DMS79 (cell line): Measurements from ENCODE around the gene IP6K1.
"Not testable (repeated sequence)": the region's sequence is repeated elsewhere in the genome, so short reads cannot be mapped to it uniquely, and the experiment has no call there.

ENCODE experiments used
- DNase-seq: peaks from one replicate; lab custom pipeline; 2025; lab: John Stamatoyannopoulos, UW

IP6K1 gene

GRCh38 chr3:49793486-49794085 is 7.2 kb upstream of the IP6K1 start:
- DNase-seq: no peak

GRCh38 chr3:49792371-49793150 is 6.2 kb upstream of the IP6K1 start:
- DNase-seq: no peak

GRCh38 chr3:49791571-49791970 is 5.2 kb upstream of the IP6K1 start:
- DNase-seq: no peak

- DNase-seq: no peak
These were observed 4.5 kb upstream of the IP6K1 start for GRCh38 chr3:49790626-49791411.

GRCh38 chr3:49788056-49788455 is 1.7 kb upstream of the IP6K1 start:
- DNase-seq: no peak

GRCh38 chr3:49787536-49787935 is 1.2 kb upstream of the IP6K1 start:
- no peak for DNase-seq

GRCh38 chr3:49787182-49787464 is 781 bp upstream of the IP6K1 start:
- no peak for DNase-seq

GRCh38 chr3:49785565-49786356 is 581 bp downstream of the IP6K1 start:
- no peak for DNase-seq

GRCh38 chr3:49782277-49782676 is 4.1 kb downstream of the IP6K1 start:
- not testable (repeated sequence) for DNase-seq

GRCh38 chr3:49781415-49782199 is 4.7 kb downstream of the IP6K1 start:
- no peak for DNase-seq

GRCh38 chr3:49780975-49781365 is 5.4 kb downstream of the IP6K1 start:
- not testable (repeated sequence) for DNase-seq

- no peak for DNase-seq
These were observed 6.0 kb downstream of the IP6K1 start for GRCh38 chr3:49780080-49780974.

- DNase-seq: no peak
These were observed 6.8 kb downstream of the IP6K1 start for GRCh38 chr3:49779358-49780079.

- not testable (repeated sequence) for DNase-seq
These were observed 10.2 kb downstream of the IP6K1 start for GRCh38 chr3:49776101-49776500.

GRCh38 chr3:49775538-49775937 is 10.8 kb downstream of the IP6K1 start:
- DNase-seq: no peak

GRCh38 chr3:49772703-49773102 is 13.6 kb downstream of the IP6K1 start:
- no peak for DNase-seq

GRCh38 chr3:49771340-49771938 is 14.9 kb downstream of the IP6K1 start:
- DNase-seq: no peak

- no peak for DNase-seq
These were observed 16.4 kb downstream of the IP6K1 start for GRCh38 chr3:49769926-49770325.

- DNase-seq: no peak
These were observed 16.9 kb downstream of the IP6K1 start for GRCh38 chr3:49769286-49769915.
